Measurements from ENCODE around the gene PLAC1.

Gene PLAC1

DNA sequence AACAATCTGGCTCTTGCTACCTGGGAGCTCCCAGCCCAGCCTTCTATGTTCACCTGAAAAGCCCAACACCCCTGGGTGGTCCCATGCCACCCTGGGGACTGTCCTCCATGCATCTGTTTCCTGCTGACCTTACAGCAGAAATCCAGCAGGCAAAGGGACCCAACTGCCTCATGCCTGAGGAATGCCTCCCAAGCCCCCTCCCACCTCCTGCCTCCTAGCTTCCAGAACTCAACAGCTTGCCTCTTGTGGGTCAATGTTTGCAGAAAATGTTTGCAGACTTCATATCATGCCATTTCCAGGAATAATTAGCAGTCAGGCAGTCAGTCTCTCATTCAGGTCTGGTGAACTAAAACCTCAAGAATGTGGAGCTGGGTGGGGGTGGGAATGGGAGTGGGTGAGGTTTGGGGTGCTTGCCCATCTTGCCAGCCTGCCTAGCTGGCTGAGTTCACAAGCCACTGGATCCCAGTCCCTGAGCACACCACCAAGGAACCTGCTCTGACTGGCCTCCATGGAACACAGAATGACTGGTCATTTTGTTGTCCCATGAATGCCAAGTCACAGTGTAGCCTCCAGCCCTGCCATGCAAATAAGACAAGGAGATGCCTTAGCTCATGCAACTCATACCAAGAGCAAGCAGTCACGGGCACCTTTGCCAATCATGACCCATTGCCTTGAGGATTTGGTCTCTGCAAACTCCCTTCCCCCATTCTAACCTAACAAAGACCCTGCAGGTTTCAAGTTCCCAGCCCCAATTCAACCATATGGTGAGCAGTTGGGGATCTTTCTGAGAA is 12.1 kb upstream of the PLAC1 start:
- DNase-seq, result no peak

DNA sequence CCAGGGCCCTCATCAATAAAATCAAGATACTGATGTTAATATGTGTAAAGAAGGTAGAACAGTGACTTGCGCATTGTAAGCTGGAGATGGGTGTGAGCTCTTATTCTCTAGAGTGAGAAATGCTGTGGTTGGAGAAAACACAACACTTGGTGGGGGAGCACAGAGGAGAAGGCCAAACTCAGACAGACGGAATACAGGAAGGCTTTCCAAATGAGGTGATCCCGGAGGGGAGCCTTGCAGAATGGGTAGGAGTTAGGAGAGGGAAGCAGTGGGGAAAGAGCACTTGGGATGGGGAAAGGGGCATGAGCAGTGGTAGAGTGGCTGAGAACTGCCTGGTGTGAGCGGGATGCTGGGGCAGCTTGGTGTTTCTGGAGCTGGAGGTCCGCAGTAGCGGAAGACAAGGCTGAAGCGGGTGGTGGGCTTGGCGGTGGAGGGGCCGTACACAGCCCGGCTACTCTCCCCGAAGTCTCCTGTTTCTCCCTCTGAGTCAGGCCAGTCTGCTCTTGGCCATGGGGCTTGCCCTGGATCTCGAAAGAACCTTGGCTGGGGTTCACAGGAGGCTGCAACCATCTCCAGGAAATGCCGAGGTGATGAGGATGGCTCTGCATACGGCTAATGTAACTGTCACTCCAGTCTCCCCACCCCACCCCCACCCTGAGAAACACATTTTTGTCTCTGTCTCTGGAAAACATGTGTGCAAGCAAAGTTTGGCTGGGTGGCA is 11.3 kb upstream of the PLAC1 start:
- no peak for DNase-seq

DNA sequence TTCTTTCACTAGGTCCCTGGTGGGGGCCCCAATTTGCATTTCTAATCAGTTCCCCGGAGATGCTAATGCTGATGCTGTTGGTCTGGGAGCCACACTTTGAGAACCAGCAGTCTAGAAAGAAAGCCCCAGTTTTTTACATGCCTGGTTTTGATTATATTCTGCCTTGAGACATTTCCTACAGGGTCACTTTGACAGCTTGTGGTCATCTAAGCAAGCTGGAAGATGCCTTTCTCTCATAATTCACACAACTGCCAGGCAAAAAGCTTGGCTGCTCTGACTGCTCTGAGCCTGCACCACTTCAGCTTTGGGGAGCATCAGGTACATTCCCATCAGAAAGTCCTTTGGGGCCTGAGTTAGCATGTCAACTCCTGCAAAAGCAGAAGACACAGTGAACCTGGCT is 5.9 kb upstream of the PLAC1 start:
- no peak for DNase-seq

DNA sequence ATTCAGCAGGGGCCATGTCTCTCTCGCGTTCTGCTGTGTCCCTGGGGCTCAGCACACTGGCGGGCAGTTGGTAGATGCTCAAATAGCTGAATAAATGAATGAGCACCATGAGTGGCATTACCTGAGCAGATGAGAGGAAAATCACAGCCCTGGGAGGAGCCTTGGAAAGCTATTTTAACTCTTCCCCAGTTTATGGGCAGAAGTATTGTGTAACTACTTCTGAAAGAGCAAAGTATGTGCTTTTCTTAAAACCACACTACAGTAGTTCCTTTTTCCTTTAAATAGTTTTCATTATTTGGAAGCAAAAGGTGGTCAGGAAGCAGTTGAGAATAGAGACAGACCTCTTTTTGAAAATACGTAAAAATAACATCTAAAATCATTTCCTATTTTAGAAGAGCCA is 3.0 kb upstream of the PLAC1 start:
- no peak for DNase-seq

DNA sequence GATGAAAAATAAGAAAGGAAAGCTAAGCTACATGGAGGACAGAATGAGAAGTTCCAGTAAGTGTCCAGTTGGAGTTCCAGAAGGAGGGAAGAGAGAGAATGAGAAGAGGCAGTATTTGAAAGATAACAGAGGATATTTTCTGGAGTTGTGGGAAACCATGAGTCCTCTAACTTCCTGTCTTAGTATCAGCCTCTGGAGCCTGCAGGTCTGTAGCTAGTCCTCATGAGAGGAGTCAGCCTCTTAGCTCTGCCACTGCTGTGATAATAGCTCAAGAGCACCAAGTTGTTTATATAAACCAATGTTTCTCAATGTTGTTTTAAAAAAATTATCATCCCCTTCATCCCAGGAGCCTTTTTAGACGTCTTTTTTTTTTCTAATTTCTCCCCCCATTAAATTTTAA is 2.4 kb upstream of the PLAC1 start:
- DNase-seq, result no peak

DNA sequence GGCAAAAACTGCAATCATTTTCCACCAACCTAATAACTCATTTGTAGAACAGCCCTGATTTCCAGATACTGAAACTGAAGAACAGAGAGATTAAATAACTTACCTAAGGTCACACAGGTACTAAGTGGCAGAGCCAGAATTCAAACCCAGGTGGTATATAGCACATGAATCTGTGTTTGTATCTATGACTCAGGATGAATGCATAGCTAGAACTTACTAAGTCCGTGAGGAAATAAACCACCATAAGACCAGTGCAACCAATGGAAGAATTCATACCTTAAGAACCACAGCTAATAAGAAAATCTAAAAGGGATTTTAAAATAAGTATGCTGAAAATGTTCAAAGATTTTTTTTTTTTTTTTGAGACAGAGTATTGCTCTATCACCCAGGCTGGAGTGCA is 1.5 kb upstream of the PLAC1 start:
- DNase-seq, result no peak

DNA sequence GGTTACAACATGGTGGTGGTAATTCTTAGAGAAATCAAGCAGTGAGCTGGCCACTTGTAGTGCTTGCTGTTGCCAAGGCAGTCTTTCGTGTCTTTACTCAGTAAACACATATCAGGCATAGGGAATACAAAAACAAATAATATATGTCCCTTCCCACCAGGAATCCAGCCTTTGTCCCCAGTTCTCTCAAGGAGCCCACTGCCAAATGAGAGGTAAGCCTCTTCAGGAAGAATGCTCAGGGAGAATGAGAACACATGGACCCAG is 421 bp upstream of the PLAC1 start:
- no peak for DNase-seq

DNA sequence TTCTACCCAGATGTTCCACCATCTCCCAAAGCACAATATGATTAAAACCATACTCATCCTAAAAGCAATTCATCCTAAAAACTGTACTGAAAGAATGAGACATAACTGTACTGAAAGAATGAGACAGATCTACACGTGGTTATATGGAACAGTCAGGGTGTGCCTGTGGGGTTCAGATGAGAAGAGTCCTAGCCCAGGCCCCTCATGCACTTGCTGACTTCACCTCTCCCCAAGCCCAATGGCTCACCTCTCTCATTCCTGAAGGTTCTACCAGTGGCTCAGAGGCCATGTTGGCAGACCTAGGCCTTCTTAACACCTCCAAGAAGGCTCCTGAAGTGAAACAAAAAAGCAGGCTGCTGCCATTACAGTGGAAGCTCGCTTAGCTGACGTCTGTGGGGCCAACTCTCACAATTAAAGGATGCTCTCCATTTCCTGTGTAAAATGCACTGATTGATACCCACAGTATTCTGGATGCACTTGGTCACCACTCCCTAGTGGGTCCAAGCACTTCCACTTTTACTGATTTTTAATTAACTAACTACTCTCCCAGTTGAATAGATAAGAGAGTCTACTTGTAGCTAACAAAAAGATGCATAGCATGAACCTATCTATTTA is 3.8 kb downstream of the PLAC1 start:
- no peak for DNase-seq

DNA sequence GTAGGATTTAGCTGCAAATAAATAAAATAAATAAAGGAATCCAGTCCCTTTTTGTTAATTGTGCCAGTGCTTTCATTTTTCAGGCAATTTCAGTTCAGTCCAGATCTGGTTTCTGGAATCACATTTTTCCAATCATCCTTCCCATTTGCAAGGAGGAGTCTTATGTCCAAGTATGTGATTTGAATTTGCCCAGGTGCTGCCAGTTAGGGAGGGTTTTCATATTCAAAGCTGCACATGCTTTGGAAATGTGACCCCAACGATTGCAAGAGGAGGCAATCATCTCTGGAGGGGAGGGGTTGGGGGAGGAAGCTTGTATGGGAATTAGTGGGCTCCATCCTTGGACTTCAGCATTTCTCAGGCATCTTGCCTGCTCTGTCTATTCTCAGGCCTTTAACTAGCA is 4.4 kb downstream of the PLAC1 start:
- DNase-seq, result no peak

DNA sequence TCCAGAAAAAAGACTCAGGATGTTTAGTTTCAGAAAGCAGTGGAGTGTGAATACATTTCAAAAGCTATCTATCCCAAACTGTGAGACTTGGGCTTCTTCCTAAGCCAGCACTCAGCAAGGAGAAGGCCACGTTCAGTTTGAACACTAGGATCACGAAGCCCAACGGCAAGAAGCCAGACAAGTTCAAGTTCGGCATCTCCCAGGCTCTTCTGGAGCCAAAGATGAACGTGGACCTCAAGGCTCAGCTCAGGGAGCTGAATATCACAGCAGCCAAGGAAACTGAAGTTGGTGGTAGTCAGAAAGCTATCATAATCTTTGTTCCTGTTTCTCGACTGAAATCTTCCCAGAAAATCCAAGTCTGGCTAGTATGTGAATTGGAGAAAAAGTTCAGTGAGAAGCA is 7.6 kb downstream of the PLAC1 start:
- DNase-seq, result no peak

DNA sequence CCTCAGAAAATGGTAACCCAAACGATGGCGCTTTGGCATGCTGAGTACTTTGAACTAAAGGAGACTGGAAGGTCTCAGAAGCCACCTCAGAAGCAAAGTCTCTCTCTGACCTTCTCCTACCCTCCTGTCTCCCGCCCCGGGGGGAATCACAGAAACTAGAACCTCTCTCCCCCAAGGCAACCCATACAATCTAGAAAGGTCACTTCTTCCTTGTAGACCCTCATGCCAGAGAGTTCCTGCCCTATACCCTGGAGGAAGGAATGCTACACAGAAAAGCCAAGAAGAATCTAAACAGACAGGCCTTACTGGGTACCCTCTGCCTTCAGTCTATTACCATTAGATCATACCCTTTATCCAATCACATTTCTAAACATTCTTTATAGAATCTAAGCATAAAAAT is 8.5 kb downstream of the PLAC1 start:
- DNase-seq, result no peak

DNA sequence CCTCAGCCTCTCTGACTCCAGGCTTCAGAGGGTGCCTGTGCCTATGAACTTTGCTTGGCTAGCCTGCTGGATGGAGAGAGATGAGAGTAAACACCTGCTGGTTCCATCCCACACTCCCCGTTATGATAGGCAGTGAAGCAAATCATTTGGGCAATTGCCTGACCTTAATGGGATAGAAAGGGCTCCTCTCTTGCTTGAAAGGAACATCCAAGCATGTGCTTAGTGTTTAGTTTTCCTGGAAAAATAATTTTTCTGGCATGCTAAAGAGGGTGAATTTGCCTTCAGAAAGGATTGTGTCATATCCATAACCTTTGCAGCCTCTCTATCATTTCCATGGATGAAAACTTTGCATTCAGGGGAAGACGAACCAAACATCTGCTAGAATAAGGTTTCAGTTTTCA is 10.8 kb downstream of the PLAC1 start:
- no peak for DNase-seq

DNA sequence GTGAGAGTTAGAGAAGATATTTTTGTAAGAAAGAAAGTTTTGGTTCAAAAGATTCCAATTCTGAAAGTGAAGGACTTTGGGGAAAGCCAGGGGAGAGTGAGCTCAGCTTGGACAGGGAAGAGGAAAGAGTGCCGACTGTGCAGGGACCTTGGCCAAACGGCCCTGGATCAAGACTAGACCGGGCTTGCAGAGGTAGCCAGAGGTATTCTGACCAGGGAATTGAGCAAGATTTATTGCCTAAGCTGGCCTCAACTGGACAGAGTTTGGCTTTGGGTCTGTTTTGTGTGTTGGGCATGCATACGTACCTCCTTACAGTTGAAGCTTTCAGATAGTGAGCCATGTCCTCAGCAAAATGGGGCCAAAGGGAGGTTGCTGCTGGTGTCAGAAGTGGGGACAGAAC is 11.6 kb downstream of the PLAC1 start:
- no peak for DNase-seq

DNA sequence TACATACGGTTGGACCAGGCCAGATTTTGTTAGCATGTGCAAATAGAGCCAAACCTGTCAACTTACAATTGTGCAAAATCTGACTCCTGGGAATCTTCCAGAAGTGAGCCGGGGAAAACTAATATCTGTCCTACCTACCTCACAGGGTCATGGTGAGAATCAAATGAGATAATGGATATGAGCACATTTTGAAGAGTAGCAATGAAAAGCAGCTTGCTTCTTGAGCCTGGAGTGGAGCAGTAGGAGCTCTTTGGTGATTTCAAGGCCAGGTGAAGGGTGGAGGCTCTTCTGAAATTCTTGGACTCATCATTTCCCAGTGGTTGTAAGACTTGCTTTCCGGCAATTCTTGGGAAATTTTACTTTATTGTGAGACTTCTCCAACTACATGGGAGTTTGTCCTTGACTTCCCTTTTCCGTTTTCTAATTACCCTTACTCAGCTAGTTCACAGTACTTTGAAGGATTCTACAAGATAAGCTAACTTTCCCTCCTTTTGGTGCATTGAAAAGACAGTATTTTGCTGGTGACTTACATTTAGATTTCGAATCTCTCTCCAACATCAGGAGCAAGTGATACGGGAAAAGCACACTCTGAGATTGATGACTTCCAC is 12.2 kb downstream of the PLAC1 start:
- DNase-seq, result no peak

DNA sequence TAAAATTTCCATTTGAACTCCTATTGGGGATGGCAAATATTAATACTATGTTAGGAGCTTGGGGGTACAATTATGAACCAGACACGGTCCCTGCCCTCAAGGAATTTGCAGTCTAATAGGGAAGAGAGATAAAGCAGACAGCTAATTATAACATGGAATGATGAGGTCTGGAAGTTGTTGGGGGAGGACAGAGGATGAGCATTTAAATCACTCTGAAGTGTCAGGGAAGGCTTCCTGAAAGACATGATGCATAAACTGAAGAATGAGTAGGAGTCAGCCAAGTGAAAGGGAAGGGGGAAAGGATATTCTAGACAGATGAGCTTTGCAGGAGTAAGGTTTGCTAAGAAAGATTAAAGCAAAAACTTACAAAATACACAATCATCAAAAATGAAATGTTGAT is 15.9 kb downstream of the PLAC1 start:
- no peak for DNase-seq

DNA sequence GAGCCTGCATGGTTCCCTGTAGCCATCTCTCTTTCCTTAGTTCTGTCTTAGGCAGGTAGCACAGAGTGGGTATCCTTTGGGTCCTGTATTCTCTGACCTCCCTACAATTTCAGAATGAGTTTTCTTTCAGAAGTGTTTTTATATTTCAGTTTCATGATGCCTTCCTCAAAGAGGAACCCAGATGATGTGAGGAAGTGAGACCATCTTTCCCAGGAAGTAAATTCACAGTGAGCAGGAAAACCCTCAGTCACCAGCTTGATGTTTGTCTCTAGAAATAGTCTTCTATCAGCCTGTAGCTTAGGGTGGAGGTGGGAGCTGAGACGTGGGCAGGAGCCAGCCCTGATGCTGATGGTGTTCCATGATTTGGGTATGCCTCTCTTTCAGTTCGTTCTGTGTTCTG is 16.9 kb downstream of the PLAC1 start:
- DNase-seq, result no peak

DNA sequence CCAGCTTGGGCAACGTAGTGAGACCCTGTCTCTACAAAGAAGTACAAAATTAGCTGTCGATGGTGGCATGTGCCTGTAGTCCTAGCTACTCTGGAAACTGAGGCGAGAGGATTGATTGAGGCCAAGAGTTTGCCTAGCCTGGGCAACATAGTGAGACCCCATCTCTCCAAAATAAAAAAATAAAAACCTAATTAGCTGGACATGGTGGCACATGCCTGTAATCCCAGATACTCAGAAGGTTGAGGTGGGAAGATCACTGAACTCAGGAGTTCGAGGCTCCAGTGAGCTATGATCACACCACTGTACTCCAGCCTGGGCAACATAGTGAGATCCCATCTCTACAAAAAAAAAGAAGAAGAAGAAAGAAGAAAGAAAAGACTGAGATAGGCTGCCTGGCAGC is 17.4 kb downstream of the PLAC1 start:
- no peak for DNase-seq

DNA sequence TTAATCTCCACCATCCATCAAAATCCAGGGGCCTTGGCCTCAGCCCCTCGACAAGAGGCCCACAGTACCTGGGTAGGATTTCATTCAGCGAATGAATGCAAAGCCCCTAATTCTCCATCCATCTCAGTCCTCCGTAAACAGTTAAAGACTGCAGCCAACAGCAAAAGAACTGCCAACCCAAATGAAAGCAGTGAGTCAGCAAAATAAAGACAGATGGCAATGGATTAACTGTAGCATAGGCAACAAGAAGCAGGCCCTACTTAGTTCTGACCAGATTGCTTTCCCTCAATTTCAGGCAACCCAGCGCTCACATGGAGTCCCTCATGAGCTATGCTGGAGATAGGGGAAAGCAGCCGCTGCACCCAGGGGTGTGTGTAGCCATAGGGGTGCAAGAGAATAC is 21.4 kb downstream of the PLAC1 start:
- no peak for DNase-seq

DNA sequence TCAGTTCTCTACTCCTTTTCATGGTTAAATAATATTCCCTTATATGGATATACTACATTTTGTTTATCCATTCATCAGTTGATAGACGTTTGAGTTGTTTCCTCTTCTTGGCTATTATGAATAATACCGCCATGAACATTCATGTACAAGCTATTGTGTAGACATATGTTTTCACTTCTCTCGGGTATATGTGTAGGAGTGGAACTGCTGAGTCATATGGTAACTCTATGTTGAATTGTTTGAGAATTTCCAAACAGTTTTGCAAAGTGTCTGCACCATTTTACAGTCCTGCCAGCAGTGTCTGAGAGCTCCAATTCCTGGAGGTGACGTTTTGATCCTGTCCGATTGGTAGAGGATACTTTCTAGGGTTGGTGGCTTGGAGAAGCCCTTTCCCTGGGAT is 23.6 kb downstream of the PLAC1 start:
- DNase-seq, result no peak

DNA sequence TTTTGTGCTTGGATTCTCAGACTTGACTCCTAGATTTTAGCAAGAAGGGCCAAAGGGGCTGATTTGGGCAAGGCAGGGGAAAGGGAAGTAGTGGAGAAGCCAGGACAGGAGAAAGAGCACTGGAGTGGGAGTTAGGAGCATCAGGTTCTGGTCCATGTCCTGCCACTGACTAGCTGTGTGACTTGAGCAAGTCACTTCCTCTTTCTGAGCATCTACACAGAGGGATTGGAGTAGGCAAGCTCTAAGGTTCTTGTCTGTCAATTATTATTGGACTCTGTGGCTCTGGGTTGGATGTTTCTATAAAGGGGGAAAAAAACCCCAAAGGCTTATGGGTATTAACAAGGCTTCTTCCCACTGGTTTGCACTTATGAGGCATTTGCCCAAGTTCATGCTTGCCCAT is 24.4 kb downstream of the PLAC1 start:
- DNase-seq, result no peak

DNA sequence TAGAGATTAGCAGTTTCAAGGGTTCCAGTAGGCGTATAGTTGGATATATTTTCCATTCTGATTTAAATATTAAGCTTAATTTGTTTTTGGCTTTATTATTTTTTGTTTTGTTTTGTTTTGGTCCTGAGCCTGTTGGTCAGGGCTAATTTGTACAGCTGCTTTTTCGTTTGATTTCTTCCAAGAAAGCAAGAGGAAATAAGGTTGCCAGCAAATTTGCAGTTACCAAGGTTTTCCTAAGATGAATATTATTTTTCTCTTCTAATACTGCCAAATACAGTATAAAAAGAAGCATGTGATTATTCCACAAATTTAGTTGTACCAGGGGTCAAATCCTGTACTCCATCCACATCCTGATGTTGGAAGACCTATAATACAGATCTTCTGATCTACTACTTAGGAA is 24.9 kb downstream of the PLAC1 start:
- no peak for DNase-seq

DNA sequence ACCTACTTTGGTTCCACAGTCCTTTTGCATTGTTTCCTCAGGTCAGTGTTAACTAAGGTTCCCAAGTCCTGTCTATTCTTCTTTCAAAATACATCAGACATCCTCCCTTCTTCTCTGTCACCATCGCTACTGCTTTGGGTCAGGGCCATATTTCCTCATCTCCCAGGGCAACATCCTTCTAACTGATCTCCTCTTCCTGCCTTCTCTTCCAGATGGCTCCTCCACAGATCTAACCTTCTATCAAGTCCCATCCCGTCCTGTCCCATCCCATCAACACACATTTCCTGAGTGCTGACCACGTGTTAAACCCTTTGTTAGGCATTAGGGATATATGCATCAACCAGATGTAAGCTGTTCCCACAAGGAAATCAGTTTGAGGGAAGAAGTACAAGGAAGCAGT is 25.9 kb downstream of the PLAC1 start:
- DNase-seq, result no peak

DNA sequence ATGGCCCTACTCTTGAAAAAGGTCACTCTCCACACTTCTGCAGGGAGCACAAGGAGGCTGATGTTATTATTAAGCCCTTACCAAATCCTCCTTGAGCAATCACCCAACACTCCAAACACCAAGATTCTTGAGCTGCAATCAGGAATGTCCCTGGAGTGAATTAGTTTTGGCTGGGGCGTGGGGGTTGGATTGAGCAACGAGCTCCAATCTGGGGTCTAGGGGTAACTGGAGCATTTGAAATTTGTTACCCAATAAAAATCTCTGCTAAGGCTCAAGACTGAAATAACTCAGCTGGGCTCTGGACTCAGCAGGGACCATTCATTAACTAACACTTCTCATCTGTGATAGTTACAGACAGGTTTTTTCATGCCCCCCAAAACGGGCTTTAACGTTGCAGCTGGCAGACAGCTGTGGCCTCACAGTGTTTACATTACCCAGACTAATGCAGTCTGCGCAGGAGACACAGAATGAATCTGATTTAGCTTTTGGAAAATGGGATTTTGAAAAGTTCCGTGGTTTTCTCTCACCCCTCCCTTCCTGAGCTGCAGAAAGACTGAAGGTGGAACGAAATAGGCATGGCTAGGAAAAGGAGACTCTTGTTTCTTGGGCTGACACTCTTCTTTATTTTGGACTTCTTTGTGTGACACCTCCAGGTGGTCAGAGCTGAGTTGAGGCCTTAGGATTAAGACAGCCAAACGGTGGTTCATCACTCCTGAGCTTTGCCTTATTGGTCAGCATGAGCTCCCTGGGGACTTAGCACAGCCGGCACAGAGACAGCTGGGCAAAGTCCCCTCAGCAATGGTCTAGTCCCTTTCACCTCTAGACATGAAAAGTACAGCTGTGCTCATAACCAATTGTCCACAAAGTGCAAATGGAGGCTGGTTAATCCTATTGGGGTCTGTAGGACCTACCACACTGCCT is 26.6 kb downstream of the PLAC1 start:
- DNase-seq, result no peak

Data from midbrain (tissue), 1 donor.